Adipose tissue (tissue), 3 donors: Measurements from ENCODE around the gene ITPRID2. TPM values are rescaled to one million over a fixed set of nuclear protein-coding genes. Genes with fewer than 3 reads are reported as not detected.

Experiments used
- H3K27ac ChIP-seq: one replicate; pipeline ENCODE4 v1.5.1; 2013; ENCODE audit warnings: low read depth, low read length
- WGBS, 3 donors: extraction: QIAGEN DNeasy Blood & Tissue Kit; methylation state at CpG; one replicate each; pipeline ENCODE4 v1.1.7; 2013; 5-methylcytosine and 5-hydroxymethylcytosine counted together
- polyA plus RNA-seq, 3 donors: library from polyadenylated mRNA; stranded (reverse); fragments of 200-250 nt; gene quantifications; one replicate each; pipeline ENCODE4 v1.2.3, GENCODE V29; 2013
- donor health status: healthy with polysubstance abuse.
- donor health status: Bipolar disorder and iron deficiency.
- donor health status: healthy.

The ITPRID2 gene
- polyA plus RNA-seq, 3 donors, result 39.3 to 94.1 (median 42.4) TPM

DNA sequence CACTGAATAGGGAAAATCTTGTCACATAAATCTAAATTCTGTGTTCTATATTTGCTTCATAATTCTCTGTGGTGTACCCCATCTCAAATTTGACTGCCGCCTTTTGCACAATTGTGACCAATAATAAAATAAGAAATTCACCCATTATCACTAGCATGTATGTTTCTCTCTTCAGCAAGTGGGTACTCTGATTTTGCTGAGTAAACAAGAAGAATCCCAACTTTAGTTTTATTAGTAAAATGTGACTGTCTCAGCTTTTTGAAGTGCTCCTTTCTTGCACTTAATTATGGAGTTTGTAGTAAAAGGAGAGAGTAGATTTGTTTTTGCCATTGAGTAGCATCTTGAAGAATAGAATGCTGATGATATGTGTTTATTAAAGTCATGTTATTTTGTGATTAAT, 16.1 kb downstream of the ITPRID2 start:
- no peak overlapping the region for H3K27ac ChIP-seq
- WGBS, 3 donors, result 56 to 99% (median 98%) methylated on average over 1 of the region's 1 CpG

GRCh38 chr2:181910028-181910831, 18.7 kb downstream of the ITPRID2 start:
- WGBS, 3 donors, result 25 to 65% (median 59%) methylated on average over 2 of the region's 2 CpGs
- H3K27ac ChIP-seq, result no peak overlapping the region

GRCh38 chr2:181911830-181912229, 20.3 kb downstream of the ITPRID2 start:
- no peak overlapping the region for H3K27ac ChIP-seq
- 23 to 82% (median 79%) methylated on average over 2 of the region's 2 CpGs for WGBS, 3 donors

- H3K27ac ChIP-seq, result no peak overlapping the region
- WGBS, 3 donors, result 54 to 77% (median 63%) methylated on average over 1 of the region's 1 CpG
Observed at GRCh38 chr2:181915102-181915501, 23.6 kb downstream of the ITPRID2 start.

- 52 to 80% (median 69%) methylated on average over 5 of the region's 5 CpGs for WGBS, 3 donors
- no peak overlapping the region for H3K27ac ChIP-seq
Observed at GRCh38 chr2:181916726-181917718, 25.5 kb downstream of the ITPRID2 start.

DNA sequence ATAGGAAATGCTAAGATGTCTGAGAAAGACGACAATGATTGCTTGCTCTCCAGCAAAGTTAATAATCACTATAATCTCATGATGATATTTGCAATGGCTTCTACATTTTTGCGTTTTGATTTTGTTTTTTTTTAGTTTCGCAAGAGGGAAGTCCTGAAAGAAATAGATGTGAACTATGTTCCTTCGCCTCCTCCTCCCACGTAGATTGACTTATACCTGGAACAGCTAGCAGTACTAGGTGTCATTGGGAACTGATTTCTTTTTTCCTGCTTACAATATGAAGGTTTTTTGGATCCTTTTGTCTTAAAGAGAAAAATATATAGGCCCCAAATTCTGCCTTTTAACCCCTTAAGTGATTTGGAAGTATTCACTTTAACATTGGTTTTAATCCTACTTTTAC, 26.7 kb downstream of the ITPRID2 start:
- no peak overlapping the region for H3K27ac ChIP-seq
- 59 to 89% (median 86%) methylated on average over 5 of the region's 5 CpGs for WGBS, 3 donors

DNA sequence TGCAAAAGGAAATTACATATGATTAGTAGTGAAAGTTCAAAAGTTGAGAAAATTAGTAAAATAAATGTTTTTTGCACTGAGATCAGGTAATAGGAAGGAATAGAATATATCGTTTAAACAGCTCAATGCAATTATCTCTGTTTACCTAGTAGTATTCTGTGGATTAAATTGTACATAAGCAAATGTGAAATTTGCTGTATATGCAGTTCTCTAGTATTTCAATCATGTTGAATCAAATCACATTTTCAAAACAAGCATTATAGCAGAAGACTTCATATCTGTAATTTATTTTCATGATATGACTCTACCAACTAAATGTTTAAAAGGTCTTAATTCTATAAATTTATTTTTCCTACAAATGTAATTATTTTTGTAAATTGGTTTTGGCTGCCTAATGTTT, 31.6 kb downstream of the ITPRID2 start:
- WGBS, 3 donors, result 37 to 92% (median 82%) methylated on average over 1 of the region's 1 CpG
- H3K27ac ChIP-seq, result no peak overlapping the region

- 36 to 79% (median 78%) methylated on average over 2 of the region's 2 CpGs for WGBS, 3 donors
- H3K27ac ChIP-seq, result no peak overlapping the region
Observed at GRCh38 chr2:181924336-181924735, 32.8 kb downstream of the ITPRID2 start.

GRCh38 chr2:181934694-181935093, 43.2 kb downstream of the ITPRID2 start:
- 82 to 86% (median 84%) methylated on average over 5 of the region's 5 CpGs for WGBS, 3 donors
- no peak overlapping the region for H3K27ac ChIP-seq

DNA sequence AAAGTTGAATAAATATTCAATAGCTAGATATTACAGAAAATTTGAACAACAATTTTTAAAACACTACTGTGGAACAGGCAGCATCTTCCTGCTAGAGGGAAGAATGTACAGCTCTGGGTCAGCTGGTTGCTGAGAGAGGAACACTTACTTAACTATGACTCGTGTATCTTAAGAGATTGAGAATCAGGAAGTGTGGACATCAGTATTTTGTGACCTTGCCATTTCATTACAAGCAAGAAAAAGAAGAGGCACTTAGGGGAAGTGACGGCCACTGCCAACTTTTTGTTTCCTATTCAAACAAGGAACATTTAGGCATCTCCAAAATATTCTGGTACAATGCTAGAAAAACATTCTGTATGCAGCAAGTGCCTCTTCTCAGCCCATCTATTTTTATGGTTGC, 45.9 kb downstream of the ITPRID2 start:
- 13 to 24% (median 14%) methylated on average over 2 of the region's 2 CpGs for WGBS, 3 donors
- no peak overlapping the region for H3K27ac ChIP-seq

DNA sequence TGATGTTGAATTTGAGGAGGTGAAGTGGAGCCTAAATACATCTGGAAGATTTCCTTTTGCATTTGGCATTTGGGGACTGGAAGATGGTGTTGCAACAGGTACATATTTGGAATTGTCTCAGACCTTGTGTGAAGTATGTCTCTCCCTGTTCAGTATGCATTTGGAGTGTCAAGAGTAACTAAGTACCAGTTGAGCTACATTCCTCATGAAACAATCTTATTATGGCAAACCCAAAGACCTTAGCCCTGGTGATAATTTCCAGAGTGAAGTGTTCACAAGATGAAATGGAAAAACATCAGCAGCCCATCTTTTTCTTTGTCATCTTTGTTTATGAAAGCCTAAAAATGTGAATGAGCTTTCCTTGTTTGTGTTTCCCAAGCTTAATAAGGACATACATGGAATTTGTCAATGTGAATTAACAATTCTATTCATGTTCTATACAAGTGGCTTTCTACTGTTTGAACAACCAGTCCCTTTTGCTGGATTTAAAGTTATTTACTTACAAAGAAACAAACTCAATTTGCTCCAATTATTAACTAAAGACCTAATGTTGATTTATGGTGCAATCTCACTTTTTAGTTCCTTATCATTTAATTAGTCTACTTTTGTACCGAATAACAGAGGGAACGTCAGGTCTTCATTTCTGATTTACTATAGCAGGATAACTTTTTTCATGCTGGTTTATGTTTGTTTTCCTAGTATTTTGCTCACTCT, 52.0 kb downstream of the ITPRID2 start:
- H3K27ac ChIP-seq, result no peak overlapping the region
- 34 to 97% (median 91%) methylated on average over 2 of the region's 2 CpGs for WGBS, 3 donors

DNA sequence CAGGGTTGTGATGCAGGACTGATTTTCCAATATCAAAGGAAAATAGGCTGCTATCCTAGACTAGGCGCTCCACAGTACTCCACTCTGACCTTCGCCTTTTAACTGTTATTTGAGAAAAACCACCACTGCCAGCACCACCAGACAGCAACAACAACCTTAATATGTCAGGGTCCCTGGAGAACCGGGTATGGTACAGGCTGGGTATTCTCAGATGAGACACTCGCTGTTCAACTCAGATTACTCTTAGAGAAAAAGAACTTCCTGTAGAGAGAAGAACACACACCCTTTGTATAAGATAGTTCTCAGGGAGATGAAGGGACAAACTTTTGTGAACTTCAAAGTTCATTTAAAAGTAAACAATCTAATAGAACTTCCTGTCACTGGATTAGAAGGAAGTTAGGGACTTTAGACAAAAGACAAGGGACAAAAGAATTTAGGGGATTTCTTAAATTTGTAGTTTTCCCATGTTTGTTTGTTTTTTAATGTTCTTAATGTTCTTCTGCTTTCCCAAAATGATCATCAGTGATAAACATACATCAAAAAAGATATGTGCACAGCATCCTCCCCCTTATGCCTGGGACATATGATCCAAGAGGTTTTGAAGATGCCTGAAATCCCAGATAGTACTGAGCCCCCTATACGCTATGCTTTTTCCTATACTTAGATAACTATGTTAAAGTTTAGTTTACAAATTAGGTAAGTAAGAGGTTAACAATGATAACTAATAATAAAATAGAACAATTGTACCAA, 52.8 kb downstream of the ITPRID2 start:
- WGBS, 3 donors, result 79 to 87% (median 80%) methylated on average over 5 of the region's 5 CpGs

DNA sequence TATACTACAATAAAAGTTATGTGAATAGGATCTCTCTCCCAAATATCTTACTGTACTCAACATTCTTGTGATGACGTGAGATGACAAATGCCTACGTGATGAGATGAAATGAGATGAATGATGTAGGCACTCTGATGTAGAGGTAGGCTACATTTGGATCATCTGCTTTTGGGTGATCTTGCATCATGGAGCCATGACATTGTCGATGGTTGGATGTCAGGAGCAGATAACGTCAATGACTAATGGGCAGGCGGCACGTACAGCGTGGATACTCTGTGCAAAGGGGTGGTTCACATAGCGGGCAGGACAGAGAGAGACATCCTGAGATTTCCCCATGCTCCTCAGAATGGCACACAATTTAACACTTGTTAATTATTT, 53.4 kb downstream of the ITPRID2 start:
- WGBS, 3 donors, result 95 to 97% (median 96%) methylated on average over 8 of the region's 8 CpGs
- no peak overlapping the region for H3K27ac ChIP-seq

More for the DNA sequence above, 52.8 kb downstream of the ITPRID2 start:
- H3K27ac ChIP-seq, result no peak overlapping the region

DNA sequence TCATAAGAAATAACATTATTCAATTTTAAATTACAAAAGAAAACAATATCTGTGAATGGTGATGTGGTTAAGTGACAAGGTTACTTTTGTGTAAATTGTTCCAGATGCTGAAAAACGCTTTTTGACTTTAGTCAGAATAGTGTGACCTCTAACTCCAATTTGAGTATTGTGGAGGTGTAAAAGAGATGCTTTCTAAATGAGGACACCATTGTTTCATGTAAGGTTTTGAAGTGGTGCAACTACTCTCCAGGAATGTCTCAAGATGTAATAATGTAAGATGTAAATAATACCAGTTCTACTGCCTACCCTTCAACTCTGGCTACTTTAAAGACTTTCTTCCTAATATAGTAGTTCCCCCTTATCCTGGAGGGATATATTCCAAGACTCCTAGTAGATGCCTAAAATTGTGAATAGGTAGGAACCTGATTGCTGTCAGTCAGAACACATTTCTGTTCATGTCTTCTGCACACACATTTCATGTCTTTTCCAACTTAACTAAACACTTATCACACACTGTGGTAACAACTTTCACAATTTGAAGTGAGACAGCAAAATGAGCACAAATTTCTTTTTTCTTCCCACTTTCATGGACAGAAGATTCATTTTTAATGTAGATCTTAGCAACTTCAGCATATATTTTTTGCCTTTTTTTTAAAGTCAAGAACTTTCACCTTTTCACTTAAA, 55.1 kb downstream of the ITPRID2 start:
- WGBS, 3 donors, result 73 to 83% (median 78%) methylated on average over 1 of the region's 1 CpG
- H3K27ac ChIP-seq, result no peak overlapping the region

DNA sequence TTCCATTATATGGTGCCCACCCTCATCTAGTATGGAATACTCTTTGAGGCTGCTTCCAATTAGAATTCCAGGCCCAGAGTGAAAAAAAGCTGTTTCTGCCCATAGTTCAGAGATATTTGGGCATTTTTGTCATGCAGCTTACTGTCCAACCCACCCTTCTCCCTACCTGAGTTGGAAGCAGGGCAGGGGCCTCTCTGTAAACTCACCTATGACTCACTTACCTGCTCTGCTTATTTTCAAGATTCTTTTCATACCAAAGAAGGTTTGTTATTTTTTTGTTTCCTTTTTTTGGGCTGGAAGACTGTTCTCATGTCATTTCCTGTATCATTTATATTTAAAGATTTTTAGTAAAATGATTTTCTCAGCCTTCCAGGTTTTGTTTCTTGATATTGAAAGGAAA, 55.7 kb downstream of the ITPRID2 start:
- no peak overlapping the region for H3K27ac ChIP-seq

DNA sequence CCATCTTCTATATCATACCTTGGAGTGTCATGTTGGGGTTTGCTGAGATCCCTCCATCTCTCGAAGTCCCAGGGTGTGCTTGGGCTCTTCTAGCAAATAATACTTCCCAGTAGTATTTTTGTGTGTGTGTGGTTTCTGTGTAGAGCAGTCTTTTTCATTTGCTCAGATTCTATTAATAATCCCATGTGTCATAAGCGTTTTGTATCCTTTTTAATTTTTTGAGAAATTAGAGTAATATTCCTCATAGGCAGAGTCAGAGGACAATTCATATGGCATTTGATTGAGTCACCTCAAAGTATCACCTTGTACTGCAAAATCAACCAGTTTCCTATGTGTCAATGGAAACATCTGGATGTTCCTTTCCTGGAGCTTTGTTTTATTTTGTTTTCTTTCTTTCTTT, 56.7 kb downstream of the ITPRID2 start:
- no peak overlapping the region for H3K27ac ChIP-seq
- 84 to 91% (median 85%) methylated on average over 2 of the region's 2 CpGs for WGBS, 3 donors

DNA sequence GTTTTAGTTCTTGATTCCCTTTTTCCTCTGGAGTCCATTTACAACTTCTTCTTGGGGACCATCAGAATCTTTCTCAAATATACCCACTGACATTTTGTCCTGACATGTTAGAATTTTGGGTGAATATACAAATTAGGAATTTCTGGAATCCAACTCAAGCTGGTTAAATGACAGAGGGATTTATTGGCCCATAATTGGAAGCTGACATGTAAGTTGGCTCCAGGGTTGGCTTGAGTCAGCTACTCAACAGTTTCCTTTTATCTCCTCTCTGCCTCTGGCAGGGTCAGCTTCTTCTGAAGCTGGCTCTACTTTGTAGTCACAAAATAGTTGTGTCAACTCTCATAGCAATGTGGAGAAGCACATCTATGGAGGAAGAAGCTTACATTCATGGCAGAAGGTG, 57.5 kb downstream of the ITPRID2 start:
- no peak overlapping the region for H3K27ac ChIP-seq
